ENCODE data around the gene EYS.
"Not testable (repeated sequence)": the region's sequence is repeated elsewhere in the genome, so short reads cannot be mapped to it uniquely, and the experiment has no call there.

The EYS gene

DNA sequence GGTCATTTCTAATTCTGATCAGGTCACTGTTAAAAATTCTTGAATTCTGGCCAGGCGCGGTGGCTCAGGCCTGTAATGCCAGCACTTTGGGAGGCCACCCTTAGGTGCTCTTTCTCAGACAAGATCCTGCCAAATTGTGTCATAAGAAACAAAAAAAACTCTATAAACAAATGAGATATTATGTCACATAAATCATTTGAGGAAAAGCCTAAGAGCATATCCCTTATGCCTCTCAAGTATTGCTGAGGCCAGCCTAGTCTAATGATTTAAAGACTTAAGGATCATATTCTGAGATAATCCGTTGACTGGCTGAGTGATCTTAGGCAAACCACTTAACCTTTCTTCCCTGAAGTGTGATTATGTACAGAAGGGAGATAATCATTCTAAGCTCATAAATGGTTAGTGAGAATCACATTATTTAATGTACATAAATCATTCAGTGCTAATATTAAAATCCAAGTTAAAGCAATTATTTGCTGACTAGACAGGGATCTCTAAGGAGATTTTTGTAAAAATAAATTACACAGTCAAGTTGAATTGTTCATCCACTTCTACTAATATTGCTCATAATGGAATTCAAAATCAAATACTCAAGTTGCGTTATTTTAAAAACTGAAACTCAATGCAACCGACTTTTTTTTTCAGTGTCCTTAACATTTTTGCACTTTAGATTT lies 1706.1 kb downstream of the EYS start:
- no peak for DNase-seq

DNA sequence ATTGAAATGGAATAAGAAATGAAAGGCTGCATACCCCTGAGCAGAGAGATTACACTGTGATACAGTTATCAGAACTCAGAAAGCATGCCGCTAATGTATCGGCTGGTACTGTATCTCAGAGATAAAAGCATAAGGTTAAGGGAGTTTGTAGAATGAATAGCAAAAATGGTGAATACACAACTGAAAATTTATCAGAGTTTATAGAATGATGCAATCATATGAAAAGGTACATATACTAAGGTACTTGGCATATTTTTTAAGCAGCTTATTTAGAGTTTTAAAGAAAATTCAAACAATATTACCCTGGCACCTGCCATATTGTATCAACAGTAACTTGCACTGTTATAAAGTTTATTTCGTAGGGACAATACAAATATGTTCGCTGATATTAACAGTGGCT lies 1707.4 kb downstream of the EYS start:
- DNase-seq, result no peak

DNA sequence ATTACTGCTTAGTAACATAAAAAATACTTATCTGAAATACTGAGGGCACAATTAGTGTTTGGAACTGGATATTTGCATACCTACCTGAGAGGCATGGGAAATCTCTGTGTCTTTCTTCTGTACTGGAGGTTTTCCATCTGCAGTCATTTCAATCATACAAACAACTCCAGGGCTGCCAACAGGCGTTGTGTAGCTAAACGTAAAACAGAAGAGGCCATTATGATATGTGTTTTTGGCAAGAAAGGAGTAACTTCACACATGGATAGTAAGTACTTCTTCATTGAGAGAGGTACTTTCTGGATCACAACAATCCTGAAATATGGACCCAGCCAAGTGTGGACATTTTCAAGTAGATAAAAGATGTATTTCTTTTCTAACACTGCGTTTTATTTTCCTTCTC lies 1708.0 kb downstream of the EYS start:
- DNase-seq, result no peak

DNA sequence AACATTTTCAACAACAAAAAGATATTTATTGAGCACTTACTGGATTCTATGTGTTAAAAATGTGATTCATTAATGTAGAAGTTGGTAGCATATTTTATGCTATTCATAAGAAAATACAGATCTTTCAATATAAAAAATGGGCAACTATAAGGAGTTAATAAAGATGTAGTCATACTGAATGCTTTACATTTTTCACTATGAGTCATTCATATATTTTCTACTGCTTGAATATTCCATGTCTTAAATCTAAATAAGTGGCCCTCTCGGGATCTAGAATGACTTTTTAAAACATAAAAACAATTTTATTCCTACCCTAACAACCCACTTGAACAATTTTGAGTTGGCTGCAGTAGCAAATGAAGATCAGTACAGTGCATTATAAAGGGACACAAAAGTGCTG lies 1709.3 kb downstream of the EYS start:
- no peak for DNase-seq

DNA sequence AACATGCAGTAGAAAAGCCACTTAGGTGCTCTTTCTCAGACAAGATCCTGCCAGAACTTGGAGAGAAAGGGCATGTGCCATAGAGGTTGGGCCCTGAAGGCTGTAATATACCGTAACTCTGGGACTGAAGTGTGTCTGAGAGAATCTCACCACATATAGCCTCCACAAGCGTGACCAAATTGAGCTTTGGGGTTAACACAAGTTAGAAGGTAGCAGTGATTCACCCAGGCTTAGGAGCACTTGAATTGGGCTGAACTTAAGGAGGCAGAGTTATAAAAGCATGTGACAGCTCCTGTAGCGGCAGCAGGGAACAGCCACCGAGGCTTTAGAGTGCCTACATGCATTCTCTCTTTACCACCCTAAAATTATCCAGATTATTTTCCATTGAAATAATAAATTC lies 1709.8 kb downstream of the EYS start:
- DNase-seq, result no peak

DNA sequence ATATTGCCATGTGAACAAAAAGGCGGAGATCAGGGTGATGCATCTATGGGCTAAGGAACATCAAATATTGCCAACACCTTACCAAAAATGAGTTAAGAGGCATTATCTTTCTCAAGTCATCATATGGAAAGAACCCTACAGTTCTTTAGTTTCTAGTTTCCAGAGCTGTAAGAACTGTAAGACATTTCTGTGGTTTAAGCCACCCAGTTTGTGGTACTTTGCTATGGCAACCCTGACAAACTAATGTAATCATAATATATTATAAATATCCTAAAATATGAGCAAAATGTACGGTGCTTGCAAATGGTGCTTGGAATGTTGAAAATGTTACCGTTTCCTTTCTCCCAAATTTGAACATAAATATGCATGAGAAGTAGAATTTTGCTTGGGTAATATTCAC lies 1721.8 kb downstream of the EYS start:
- DNase-seq, result no peak

DNA sequence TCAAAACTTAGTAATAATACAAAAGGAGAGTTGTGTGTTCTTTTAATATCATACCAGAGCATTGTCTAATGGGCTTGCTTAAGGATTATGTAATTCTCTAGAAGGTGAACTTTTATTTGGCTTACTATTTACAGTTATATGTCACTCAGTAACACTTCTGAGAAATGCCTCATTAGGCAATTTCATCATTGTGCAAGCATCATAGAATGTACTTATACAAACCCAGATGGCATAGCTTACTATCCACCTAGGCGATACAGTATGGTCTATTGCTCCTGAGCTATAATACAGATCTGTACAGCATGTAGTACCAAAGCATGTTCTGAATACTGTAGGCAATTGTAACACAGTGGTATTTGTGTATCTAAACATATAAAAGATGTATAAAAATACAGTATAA lies 1731.3 kb downstream of the EYS start:
- no peak for DNase-seq

DNA sequence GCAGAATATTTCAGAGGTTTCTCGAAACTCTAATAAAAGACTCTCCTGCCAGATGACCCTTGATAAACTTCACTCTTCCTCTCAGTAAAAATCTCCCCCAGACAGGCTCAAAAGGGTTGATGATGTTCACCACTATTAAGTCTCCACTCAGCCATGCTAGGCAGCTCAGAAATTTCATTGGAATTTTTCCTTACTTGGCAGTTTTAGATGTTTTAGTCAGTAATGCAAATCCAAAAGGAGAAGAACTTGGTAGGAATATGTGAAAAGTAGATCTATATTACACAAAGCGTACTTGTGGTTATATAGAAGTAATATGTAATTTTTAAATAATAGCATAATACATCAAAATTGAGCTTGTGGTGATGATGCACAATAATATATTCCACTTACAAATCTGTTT lies 1738.4 kb downstream of the EYS start:
- no peak for DNase-seq

DNA sequence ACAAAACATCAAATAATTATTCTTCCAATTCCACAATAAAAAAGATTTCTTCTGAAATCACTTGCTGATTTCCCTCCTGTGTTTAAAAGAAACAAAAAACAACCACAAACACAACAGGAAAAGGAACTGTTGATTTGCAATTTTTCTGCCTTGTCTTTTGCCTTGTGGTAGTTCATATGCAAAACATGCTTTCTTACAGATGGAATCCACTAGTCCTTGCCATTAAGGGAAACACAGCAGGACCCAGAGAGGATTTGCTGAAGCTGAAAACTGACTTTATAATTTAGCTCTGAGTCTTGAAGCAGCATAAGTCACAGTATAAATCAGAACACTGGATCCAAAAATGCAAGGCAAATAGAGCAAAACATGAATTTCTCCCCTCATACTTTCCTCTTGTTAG lies 1742.7 kb downstream of the EYS start:
- DNase-seq, result no peak

DNA sequence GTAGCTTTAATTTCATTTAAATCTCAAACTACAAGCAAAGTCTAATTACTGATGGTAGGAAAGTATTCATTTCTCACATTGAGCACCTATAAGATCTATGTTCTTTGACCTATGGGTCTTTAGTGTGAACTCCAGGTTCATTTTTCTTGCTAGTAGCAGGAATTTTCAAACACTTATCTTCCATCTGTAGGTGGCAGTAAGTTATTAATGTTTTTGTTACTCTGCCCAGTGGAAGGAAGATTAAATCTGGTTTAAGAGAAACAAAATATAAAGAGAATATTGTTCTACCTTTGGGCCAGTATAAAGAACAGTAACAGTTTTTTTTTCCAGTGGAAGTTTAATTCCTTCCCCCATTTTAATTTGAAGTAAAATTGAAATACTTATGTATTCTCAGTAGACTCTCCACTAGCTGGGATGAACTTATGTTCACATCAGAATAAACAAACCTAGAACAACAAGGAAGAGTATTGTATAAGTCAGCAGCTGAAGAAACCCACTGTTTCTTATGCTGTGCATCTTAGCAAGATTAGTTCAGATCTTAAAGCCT lies 1743.2 kb downstream of the EYS start:
- DNase-seq, result no peak

DNA sequence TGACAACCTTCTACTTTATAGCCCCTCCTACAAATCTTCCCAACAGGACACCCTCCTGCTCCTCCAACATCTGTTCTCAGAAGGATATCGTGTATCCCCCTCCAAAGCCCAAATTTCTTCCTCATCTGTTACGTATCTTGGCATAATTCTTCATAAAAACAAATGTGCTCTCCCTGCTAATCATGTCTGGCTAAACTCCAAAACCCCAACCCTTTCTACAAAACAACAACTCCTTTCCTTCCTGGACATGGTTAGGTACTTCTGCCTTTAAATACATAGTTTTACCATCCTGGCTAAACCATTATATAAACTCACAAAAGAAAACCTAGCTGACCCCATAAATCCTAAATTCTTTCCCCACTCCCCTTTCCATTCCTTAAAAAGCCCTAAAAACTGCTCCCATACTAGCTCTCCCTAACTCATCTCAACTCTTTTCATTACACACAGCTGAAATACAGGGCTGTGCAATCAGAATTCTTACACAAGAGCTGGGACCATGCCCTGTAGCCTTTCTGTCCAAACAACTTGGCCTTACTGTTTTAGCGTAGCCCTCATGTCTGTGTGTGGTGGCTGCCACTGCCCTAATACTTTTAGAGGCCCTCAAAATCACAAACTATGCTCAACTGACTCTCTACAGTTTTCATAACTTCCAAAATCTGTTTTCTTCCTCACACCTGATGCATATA lies 1753.5 kb downstream of the EYS start:
- not testable (repeated sequence) for DNase-seq

DNA sequence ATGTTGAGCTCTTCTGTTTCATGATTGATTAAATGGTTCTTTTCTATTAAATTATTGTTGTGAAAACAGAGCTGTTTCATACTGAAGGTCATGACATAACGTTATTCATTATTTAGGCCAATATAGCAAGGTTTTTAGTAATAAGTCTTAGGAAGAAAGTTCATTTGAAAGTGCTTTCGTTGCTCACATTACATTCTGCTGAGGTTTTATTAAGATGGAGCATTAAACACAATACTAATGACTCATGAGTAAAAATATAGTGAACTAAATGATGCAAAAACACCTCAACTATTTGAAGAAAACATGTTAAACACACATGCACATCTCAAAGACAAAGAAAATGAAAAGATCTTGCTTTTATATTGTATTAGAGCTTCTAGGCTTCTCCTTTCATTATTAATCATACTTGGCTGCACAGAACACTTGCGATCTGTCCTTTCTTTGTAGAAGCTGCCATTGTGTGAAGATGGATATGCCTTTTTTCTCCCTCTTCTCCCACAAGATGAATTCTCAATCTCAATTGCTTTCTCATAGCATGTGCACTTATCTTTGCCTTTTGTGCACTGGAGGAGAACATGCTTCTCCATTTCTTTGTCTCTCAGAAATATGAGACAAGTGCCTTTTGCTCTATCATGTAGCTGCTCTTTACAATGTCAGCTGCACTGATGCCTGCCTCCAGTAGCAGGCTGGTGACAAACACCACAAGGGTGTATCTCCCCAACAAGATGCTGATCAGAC lies 1759.1 kb downstream of the EYS start:
- no peak for DNase-seq

DNA sequence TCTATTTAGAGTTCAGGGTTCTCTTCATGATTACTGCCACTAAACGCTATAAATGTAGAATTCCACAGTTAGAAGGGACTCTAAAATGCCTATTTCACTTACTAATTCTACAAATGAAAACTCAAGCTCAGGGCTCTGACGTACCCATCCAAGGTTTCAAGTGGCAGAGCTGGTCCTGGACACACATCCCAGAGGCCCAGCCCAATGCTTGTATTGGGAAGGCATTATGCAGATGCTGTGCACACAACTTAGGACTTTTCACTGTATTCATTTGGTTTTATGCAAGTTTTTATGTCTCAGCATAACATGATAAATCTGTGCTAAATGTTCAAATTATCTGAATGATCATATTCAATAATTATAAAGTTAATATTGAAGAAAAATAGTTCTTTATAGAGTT lies 1761.0 kb downstream of the EYS start:
- DNase-seq, result no peak

DNA sequence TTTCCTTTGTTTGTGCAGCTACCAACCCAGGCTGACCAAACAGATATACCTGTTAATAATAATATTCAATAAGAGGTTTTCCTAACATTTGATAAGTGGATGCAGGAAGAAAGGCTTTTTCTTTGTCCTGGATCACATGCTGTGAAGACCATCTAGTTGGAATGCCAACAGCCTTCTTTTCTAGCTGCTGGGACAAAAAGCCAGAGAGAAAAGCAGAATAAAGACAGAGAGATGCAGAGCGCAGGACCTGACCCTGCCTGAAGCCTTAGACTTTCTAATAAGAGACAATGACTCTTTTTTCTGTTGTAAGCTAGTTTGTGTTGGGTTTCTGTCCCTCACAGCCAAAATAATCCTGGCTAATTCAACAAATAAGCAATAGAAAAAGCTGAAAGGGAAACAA lies 1763.2 kb downstream of the EYS start:
- no peak for DNase-seq

DNA sequence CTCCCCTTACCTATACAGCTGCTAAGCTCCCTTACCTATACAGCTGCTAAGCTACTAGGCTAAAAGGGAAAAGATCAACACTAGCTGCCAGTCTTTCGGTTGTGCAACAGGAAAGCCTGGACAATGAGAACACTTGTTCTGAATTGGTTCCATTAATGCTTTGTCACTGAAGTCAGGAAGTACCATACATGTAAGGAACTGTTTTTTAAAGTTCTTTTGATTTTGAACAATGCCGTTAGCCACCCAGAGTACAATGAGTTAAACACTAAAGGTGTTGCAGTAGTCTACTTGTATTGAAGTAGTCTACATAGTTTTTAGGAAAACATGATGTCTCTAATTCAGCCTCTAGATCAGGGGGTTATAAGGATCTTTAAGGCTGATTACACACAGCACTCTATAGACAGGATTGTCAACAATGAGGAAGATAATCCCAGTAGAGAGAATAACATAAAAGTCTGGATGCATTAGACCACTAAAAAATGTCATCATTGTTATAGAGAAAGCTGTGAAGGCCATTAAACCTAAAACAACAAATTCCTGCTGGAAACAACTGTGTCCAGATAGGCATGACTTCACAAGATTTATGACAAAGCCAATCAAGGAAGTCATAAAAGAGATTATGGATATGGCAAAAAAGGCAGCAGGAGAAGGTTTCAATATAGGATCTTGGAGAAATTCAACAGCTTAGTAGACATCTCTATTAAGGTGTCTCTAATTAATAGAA lies 1765.1 kb downstream of the EYS start:
- no peak for DNase-seq

DNA sequence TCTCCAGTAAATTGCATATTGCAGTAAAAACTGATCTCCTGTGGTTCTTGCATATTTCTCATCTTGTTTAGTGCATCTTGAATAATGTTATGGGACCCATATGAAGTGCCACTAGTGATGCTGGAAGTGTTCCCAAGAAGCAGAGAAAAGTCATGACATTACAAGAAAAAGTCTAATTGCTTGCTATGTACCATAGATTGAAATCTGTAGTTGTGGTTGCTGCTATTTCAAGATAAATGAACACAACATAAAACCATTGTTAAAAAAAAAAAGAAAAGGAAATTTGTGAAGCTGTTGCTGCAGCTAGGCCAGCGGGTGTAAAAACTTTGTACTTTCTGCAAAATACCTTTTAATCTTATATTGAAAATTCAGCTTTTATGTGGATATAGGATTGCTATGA lies 1767.0 kb downstream of the EYS start:
- DNase-seq, result no peak

DNA sequence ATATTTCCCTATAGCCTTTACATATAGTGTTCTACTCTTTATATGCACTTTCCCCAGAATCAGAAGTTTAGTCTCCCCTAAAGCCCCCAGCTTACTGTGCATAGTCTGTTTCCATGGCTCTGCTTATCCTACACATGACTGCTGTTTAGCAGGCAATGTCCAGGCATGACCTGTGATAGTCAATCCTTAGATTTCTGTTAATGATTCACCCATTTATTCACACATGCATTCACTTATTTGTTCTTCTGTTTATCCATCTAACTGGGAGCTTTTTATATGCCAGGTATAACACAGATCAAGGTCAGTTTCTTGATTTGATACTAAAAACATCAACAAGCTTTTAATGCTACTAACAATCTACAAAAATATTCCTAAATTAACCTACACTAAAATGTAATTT lies 1770.6 kb downstream of the EYS start:
- DNase-seq, result no peak

DNA sequence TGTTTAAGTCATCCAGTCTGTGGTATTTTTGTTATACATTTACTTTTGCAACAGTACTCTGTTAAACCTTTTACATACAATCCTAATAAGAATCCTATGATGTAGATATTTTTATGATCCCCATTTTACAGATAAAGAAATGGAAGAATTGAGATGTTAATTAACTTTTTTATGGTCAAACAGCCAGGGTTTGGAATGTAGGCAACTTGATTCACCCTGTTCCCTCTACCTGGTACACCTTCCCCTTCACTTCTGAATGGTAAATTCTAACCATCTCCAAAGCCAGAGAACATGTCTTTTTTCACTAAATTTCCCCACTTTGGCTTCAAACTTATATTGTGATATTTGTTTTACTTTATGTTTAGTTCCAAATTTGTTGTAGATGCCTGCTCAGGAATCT lies 1771.3 kb downstream of the EYS start:
- no peak for DNase-seq

DNA sequence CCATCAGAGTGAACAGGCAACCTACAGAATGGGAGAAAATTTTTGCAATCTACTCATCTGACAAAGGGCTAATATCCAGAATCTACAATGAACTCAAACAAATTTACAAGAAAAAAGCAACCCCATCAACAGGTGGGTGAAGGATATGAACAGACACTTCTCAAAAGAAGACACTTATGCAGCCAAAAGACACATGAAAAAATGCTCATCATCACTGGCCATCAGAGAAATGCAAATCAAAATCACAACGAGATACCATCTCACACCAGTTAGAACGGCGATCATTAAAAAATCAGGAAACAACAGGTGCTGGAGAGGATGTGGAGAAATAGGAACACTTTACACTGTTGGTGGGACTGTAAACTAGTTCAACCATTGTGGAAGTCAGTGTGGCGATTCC lies 1773.1 kb downstream of the EYS start:
- not testable (repeated sequence) for DNase-seq

DNA sequence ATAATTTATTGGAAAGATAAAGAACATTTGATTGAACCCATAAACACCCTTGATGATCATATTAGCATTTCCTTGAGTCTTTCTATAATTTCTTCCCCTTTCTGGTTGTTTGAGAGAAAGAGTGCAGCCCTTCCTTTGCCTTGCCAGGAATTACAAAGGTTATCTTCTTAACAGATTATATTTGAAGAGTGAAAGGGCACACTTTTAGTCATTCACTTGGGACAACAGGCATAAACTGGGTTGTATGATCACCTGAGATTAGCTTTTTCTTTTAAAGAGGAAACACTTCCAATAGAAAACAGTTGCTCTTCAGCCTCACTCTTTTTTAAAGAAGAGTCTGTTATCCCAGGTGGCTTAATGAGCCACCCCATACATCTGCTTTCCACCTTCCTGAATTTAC lies 1776.2 kb downstream of the EYS start:
- no peak for DNase-seq

DNA sequence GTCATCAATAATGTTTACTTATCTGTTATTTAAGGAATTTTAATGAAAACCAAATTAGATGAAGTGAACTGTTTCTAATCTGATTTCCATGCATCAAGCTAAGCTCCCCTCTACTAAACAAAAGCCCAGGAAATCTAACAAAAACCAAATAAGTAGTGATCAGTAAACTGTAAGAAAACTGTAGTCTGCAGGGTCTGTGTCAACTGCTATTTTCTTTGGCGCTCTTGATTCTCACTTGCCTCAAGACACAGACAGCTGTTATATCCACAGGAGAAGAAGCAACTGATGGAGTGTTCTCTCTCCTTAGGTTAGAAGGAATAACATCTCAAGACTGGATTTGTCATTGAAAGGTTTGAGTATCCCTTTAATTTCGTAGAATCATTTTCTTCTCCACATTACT lies 1777.9 kb downstream of the EYS start:
- no peak for DNase-seq

DNA sequence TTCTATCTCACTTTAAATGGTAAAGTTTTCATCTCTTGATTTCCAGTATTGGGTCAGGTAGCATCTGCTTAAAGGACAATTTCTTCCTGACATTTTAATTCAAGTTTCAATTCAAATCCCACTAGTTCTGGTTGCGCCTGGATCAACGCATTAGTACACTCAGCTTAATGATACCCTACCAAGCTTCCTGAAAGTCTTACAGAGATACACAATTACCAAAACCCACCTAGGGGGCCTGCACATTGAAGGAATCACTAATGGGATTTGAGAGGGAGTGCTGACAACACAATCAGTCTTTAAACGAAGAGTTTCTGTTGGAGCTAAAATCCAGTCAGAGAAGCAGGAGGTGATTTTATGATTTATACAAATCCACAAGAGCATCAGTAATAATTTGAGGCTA lies 1778.4 kb downstream of the EYS start:
- no peak for DNase-seq
